Stimulated activated naive CD8-positive, alpha-beta T cell treated with anti-CD3 and anti-CD28 coated beads, Interleukin-15, Interleukin-2, amounts not matched to agents 100 ng/mL and 50 ng/mL, for 24 hours (primary cell): ENCODE results near the gene VMP1.
A peak's percentile ranks its signal among the peaks of the same experiment; 100 is the strongest.
"Not testable (repeated sequence)": the region's sequence is repeated elsewhere in the genome, so short reads cannot be mapped to it uniquely, and the experiment has no call there.

ENCODE experiments used
- H3K27ac Mint-ChIP-seq: one replicate; pipeline ENCODE4 v1.8.0; 2021; ENCODE audit warnings: mild to moderate bottlenecking, mixed read lengths
- H3K27me3 Mint-ChIP-seq: one replicate; pipeline ENCODE4 v1.8.0; 2021; ENCODE audit warnings: mixed read lengths
- H3K36me3 Mint-ChIP-seq: one replicate; pipeline ENCODE4 v1.8.0; 2021; ENCODE audit warnings: low read depth, mixed read lengths
- H3K4me1 Mint-ChIP-seq: one replicate; pipeline ENCODE4 v1.8.0; 2021; ENCODE audit warnings: low read depth, mixed read lengths
- H3K4me3 Mint-ChIP-seq: one replicate; pipeline ENCODE4 v1.8.0; 2021; ENCODE audit warnings: mild to moderate bottlenecking, mixed read lengths
- H3K9me3 Mint-ChIP-seq: one replicate; pipeline ENCODE4 v1.8.0; 2021; ENCODE audit warnings: mixed read lengths

VMP1 gene

DNA sequence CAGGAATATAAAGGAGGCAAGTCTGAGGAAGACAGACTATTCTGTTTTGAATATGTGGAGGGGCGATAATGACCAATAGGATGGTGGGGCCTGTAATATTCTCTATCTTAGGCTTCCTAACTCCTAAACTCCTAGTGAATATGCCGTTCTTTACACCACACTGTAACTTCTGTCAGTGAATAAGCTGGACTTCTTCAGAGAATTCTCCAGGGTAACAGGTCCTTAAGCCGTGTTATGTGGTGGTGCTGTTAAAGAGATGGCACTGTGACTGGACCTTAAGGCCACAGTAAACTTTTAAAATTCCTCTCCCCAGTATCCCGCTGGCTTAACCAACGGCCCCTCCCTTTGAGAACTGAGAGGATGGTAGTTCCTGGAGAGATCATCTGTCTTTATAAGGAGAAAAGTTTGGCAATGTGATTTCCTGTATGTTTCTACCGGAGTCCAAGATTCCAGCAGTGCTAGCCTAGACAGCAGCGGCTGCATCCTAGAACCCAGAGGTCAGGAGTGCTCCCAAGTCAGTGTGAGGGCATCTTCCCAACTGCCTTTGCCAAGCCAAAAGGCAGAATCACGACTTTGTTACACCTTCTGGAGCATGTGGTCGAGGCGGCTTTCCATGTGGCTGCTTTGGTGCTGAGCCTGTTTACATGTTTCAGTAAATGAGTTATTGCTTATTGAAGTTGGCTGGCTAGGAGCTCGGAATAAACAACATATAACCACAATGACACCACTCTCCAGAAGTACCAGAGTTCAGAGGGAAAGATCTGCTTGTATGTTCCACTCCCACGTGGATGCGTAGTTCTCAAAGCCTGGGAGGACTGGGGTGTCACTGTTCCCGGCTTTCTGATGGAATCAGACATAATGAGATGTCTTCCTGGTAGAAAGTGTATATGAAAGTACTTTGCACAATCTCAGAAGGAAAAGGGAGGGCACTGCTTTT lies 144.3 kb downstream of the VMP1 start:
- H3K9me3 Mint-ChIP-seq: no peaks in the 10 kb centered on the region
- no peak overlapping the region for H3K27ac Mint-ChIP-seq
- no peaks in the 10 kb centered on the region for H3K27me3 Mint-ChIP-seq
- peaks cover 49% of the 10 kb centered on the region for H3K4me1 Mint-ChIP-seq
- no peaks in the 10 kb centered on the region for H3K36me3 Mint-ChIP-seq
- H3K4me3 Mint-ChIP-seq: no peak overlapping the region

DNA sequence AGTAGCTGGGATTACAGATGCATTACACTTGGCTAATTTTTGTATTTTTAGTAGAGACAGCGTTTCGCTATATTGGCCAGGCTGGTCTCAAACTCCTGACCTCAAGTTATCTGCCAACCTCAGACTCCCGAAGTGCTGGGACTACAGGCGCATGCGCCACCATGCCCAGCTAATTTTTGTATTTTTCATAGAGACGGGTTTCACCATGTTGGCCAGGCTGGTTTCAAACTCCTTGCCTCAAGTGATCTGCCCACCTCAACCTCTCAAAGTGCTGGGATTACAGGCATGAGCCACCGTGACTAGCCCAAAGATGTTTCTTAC lies 145.4 kb downstream of the VMP1 start:
- peaks cover 44% of the 10 kb centered on the region for H3K4me1 Mint-ChIP-seq
- H3K27ac Mint-ChIP-seq: peak overlapping the region; percentile 75

DNA sequence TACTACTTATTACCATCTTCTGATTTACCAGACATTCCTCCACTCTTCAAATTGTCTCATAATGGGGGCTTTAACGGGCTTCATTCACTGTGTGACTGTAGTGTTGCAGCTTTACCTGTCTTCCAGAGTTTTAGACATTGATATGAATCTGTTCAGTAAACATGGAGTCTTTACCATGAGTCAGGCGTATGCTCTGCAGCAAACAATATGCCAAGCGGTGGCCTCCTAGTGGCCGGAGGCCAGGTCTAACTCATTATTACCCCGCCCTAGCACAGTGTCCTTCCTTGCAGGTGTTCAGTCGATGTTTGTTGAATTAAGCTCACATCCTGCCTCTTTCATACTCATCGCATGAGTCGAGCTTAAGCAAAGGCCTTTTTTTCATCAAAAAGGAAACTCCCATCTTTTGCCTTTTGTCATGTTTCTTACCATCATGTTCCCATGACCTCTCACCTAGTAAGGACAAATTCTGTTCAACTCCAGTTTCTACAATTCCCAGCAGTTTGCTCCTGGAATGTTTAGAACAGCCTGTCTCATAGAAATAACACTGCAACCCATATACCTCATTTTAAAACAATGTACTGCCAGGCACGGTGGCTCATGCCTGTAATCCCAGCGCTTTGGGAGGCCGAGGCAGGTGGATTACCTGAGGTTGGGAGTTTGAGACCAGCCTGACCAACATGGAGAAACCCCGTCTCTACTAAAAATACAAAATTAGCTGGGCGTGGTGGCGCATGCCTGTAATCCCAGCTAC lies 145.9 kb downstream of the VMP1 start:
- peaks cover 42% of the 10 kb centered on the region for H3K4me1 Mint-ChIP-seq
- no peaks in the 10 kb centered on the region for H3K27me3 Mint-ChIP-seq
- H3K4me3 Mint-ChIP-seq: no peak overlapping the region
- no peaks in the 10 kb centered on the region for H3K9me3 Mint-ChIP-seq
- peak overlapping the region; percentile 75 for H3K27ac Mint-ChIP-seq
- H3K36me3 Mint-ChIP-seq: no peaks in the 10 kb centered on the region

More for the DNA sequence above, 145.4 kb downstream of the VMP1 start:
- not testable (repeated sequence) for H3K36me3 Mint-ChIP-seq, H3K27me3 Mint-ChIP-seq, H3K4me3 Mint-ChIP-seq, H3K9me3 Mint-ChIP-seq

DNA sequence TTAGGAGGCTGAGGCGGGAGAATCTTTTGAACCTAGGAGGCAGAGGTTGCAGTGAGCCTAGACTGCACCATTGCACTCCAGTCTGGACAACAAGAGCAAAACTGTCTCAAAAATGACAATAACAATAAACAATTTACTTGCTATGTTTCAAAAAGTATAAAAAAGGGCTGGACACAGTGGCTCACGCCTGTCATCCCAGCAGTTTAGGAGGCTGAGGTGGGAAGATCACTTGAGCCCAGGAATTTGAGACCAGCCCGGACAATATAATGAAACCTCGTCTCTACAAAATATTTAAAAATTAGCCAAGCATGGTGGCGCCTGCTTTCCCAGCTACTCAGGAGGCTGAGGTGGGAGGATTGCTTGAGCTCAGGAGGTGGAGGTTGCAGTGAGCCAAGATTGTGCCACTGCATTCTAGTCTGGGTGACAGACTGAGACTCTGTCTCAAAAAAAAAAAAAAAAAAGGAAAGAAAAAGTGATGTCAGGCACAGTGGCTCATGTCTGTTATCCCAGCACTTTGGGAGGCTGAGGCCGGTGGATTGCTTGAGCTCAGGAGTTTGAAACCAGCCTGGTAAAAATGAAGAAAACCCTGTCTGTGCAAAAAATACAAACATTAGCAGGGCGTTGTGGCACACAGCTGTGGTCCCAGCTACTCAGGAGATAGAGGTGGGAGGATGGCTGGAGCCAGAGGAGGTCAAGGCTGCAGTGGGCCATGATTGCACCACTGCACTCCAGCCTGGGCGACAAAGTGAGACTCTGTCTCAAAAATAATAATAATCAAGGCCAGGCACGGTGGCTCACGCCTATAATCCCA lies 146.7 kb downstream of the VMP1 start:
- H3K27me3 Mint-ChIP-seq, H3K27ac Mint-ChIP-seq, H3K4me3 Mint-ChIP-seq, H3K9me3 Mint-ChIP-seq, H3K36me3 Mint-ChIP-seq: not testable (repeated sequence)
- H3K4me1 Mint-ChIP-seq: peaks cover 42% of the 10 kb centered on the region

DNA sequence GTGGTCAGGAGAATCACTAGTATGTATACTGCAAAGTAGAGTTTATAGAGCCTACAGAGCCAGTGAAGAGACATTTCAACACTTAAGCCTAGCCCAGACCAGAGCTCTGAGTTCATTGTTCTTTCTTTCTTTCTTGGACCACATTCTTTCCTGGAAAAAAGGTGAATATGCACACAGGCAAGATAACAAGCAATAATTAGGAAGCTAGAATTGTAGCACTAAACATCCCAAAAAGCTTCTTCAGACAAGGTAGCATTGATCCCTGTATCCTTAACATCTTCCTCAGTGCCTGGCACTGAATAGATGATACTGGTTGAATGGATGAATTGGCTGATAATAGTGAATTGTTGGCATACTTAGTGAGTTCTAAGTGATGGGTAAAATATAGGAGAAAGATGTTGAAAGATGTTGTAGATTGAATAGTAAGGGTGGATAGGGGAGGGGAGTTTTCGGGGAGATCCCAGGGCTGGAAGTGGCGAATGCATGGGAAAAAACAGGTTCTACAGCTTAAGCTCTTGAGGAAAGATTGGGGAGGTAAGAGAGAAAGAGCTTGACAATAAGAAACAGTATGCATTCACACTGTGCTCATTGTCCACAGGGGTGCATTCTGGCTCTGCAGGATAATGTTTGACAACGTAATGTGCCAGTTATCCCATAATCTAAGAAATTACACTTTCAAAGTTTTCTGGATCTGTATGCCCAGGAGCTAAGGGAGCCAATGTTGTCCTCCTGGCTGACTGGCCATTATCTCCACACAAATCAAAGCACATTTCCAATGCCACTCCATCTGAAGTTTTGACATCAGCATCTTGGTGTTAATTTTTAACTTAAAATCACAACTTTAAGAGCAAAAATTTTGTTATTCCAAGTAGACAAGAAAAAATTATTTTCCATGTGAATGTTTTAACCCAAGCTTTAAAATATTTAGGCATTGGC lies 149.7 kb downstream of the VMP1 start:
- Mint-ChIP-seq H3K27me3 (no peaks in the 10 kb centered on the region), H3K9me3 (no peaks in the 10 kb centered on the region), H3K4me3 (no peak overlapping the region), H3K27ac (no peak overlapping the region), H3K36me3 (peaks cover 4% of the 10 kb centered on the region), H3K4me1 (peaks cover 35% of the 10 kb centered on the region)

DNA sequence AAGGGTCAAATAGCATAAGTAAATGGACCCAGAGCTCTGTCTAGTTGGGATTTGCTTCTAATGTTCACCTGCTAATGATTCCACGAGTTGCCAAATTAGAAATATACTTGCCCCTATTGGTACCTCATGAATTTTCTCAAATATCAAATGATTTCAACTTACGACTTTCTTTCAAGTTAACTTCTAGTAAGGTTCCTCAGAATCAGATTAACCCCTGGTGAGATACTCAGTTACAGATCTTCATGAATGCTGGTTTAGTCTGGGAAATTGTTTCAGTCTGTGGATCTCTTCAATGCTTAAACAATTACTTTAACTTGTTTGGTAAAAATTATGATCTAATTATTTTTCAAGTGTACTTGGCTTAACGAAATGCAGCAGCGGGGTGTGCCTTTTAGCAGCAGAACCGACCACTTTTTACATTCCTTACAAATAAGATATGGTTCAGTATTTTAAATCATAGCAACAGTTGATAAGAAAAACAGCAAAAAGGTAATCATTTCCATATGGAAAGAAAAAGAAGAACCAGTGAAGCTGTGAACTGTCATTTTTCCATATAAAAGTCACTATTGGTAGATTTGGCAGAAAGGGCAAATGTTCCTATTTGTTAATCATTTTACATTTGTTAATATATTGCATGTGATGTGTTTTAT lies 150.8 kb downstream of the VMP1 start:
- H3K27ac Mint-ChIP-seq: peak overlapping the region; percentile 58
- H3K27me3 Mint-ChIP-seq: no peaks in the 10 kb centered on the region
- no peak overlapping the region for H3K4me3 Mint-ChIP-seq
- peaks cover 30% of the 10 kb centered on the region for H3K4me1 Mint-ChIP-seq
- H3K36me3 Mint-ChIP-seq: peaks cover 8% of the 10 kb centered on the region
- H3K9me3 Mint-ChIP-seq: no peaks in the 10 kb centered on the region

DNA sequence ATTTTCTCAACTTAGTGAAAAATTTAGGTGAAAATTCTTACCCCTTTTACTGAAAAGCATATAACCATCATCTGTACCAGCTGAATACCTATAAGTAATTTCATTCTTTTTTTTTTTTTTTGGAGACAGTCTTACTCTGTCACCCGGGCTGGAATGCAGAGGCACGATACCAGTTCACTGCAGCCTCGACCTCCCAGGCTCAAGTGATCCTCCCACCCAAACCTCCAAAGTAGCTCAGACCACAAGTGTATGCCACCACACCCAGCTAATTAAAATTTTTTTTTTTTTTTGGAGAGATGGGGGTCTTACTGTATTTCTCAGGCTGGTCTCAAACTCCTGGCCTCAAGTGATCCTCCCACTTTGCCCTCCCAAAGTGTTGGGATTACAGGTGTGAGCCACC lies 151.5 kb downstream of the VMP1 start:
- H3K27me3 Mint-ChIP-seq: no peaks in the 10 kb centered on the region
- no peak overlapping the region for H3K4me3 Mint-ChIP-seq
- peaks cover 11% of the 10 kb centered on the region for H3K36me3 Mint-ChIP-seq
- no peaks in the 10 kb centered on the region for H3K9me3 Mint-ChIP-seq
- H3K27ac Mint-ChIP-seq: peak overlapping the region; percentile 67
- peaks cover 26% of the 10 kb centered on the region for H3K4me1 Mint-ChIP-seq

DNA sequence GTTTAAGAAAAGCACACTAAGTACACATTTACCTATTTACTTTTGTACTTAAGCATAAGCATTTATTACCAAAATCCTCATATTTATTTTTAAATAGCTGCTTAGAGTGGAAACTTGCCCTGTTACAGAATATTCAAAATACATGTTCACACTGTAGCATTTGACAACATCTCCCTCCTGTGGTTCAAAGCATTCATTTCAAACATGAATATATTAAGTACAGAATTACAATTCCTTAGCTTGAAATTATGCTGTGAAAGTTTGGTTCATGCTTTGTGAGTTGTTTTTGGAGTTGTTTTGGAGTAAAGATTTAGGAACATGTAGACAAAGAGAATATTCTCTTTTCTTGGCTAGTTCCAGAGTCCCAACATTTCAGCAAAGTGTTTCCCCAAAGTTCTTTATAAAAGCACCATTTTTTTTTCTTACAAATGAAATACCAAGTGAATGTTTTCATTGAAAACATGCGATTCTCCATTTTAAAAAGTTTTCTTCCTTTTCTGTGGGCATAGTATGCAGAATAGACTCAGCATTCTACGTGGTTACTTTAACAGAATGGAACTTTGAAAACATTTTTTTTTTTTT lies 152.1 kb downstream of the VMP1 start:
- no peaks in the 10 kb centered on the region for H3K9me3 Mint-ChIP-seq
- peaks cover 15% of the 10 kb centered on the region for H3K36me3 Mint-ChIP-seq
- peak overlapping the region; percentile 16 for H3K27ac Mint-ChIP-seq
- H3K4me3 Mint-ChIP-seq: no peak overlapping the region
- peaks cover 26% of the 10 kb centered on the region for H3K4me1 Mint-ChIP-seq
- H3K27me3 Mint-ChIP-seq: no peaks in the 10 kb centered on the region

DNA sequence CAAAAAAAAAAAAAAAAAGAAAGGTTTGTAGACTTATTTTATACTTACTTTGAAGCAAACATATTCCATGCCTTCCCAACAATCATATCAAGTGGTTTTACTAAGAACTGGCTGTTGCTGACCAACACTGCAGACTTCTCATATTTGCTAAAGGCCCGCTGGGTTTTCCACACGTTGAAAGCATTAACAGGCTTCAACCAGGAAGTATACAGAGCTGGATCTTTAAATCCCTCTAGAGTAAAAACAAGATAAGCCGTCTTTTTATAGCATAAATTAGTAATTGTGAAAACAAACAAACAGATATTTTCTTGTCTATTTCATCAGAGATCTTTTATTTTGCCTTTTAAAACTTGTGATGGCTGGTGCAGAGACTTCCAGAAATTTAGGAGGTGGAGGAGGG lies 156.2 kb downstream of the VMP1 start:
- Mint-ChIP-seq H3K4me3 (no peak overlapping the region), H3K27ac (no peak overlapping the region), H3K36me3 (peaks cover 27% of the 10 kb centered on the region), H3K9me3 (no peaks in the 10 kb centered on the region), H3K4me1 (peaks cover 14% of the 10 kb centered on the region), H3K27me3 (no peaks in the 10 kb centered on the region)

DNA sequence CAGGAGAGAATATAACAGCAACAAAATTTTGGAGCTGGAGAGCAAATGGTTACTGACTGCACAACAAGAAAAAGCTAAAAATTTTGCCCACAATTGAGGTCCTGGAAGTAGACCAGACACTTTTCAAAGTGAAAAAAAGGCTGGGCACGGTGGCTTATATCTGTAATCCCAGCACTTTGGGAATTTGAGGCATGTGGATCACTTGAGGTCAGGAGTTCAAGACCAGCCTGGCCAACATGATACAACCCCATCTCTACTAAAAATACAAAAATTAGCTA lies 162.4 kb downstream of the VMP1 start:
- no peak overlapping the region for H3K4me3 Mint-ChIP-seq
- H3K4me1 Mint-ChIP-seq: peaks cover 3% of the 10 kb centered on the region
- no peaks in the 10 kb centered on the region for H3K9me3 Mint-ChIP-seq
- H3K36me3 Mint-ChIP-seq: peaks cover 23% of the 10 kb centered on the region
- no peaks in the 10 kb centered on the region for H3K27me3 Mint-ChIP-seq
- H3K27ac Mint-ChIP-seq: no peak overlapping the region

DNA sequence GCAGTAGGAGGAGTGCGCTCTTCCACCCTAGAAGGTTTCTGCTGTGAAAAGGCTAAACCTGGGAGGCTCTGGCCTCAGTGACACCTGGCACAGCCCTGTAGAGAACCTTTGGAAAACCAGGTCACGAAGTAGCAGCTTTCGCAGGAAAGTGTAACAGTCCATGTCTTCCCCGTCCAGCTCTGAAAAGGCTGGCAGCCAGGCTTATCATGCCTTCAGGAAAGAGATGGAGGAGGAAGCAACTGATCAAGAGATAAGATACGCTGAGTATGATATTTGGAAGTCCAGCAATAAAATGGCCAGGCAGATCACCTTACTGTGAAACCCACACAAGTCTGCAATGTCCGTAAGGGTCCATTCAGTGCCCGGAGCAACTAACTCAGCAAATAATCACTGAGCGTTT lies 163.0 kb downstream of the VMP1 start:
- Mint-ChIP-seq H3K27ac (no peak overlapping the region), H3K4me3 (no peak overlapping the region), H3K9me3 (no peaks in the 10 kb centered on the region), H3K36me3 (peaks cover 20% of the 10 kb centered on the region), H3K27me3 (no peaks in the 10 kb centered on the region), H3K4me1 (peaks cover 3% of the 10 kb centered on the region)

DNA sequence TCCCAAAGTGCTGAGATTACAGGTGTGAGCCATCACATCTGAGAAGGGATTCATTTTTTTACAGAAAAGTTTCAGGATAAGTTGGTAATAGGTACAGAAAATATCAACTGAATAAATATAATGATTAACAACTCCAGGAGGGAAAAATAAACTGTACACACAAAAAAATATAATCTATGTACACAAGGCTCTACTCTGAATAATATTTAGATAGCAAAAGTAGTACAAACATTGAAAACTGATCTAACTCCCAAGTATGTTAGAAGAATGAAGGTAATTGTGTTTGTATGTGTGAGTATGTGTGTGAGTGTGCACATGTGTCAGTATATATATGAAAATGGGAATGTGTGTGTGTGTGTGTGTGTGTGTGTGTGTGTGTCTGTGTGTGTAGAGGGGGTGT lies 164.9 kb downstream of the VMP1 start:
- no peak overlapping the region for H3K4me3 Mint-ChIP-seq
- no peaks in the 10 kb centered on the region for H3K9me3 Mint-ChIP-seq
- no peaks in the 10 kb centered on the region for H3K27me3 Mint-ChIP-seq
- H3K36me3 Mint-ChIP-seq: peaks cover 19% of the 10 kb centered on the region
- H3K4me1 Mint-ChIP-seq: peaks cover 3% of the 10 kb centered on the region
- H3K27ac Mint-ChIP-seq: no peak overlapping the region

DNA sequence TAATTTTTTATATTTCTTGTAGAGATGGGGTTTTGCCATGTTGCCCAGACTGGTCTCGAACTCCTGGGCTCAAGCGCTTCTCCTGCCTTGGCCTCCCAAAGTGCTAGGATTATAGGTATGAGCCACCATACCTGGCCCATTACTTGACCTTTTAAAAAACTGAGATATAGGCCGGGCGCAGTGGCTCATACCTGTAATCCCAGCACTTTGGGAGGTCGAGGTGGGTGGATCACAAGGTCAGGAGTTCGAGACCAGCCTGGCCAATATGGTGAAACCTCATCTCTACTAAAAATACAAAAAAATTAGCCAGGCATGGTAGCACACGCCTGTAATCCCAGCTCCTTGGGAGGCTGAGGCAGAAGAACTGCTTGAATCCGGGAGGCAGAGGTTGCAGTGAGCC lies 166.0 kb downstream of the VMP1 start:
- not testable (repeated sequence) for H3K27me3 Mint-ChIP-seq, H3K9me3 Mint-ChIP-seq, H3K4me3 Mint-ChIP-seq, H3K4me1 Mint-ChIP-seq, H3K27ac Mint-ChIP-seq
- peaks cover 28% of the 10 kb centered on the region for H3K36me3 Mint-ChIP-seq

DNA sequence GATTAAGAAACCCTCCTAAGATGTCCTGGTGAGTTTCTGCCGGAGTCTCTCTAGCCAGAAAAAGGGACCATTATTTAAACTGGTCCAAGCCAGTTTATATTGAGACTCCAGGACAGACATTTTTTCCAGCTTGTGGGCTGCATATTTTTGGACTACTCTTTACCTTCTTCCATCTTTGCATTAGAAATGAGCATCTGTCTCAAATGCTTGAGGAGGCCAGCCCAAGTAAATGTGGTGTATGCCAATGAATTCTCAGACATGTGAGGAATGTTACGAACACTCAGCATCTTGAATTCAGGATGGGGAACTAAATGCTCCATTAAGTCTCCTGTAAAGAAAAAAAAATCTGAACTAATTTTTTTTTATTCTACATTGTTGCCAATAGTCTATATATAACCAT lies 166.9 kb downstream of the VMP1 start:
- Mint-ChIP-seq H3K9me3 (no peaks in the 10 kb centered on the region), H3K27me3 (no peaks in the 10 kb centered on the region), H3K36me3 (peaks cover 28% of the 10 kb centered on the region), H3K4me3 (no peak overlapping the region), H3K4me1 (no peaks in the 10 kb centered on the region), H3K27ac (no peak overlapping the region)
